Glutamatergic neuron (in vitro differentiated cells): ENCODE measurements around the gene HMCN1. TPM values are rescaled to one million over a fixed set of nuclear protein-coding genes. Genes with fewer than 3 reads are reported as not detected.

Experiments used
- DNase-seq: peaks from one replicate; pipeline ENCODE4 v3.0.0; 2022
- H3K27ac Mint-ChIP-seq: one replicate; pipeline ENCODE4 v1.8.0; 2020; ENCODE audit warnings: mild to moderate bottlenecking, mixed read lengths, inconsistent platforms; ENCODE audit not compliant: unreplicated experiment
- H3K27me3 Mint-ChIP-seq: one replicate; pipeline ENCODE4 v1.8.0; 2020; ENCODE audit warnings: mild to moderate bottlenecking, moderate library complexity, mixed read lengths, inconsistent platforms; ENCODE audit not compliant: unreplicated experiment
- H3K36me3 Mint-ChIP-seq: one replicate; pipeline ENCODE4 v1.8.0; 2020; ENCODE audit warnings: mild to moderate bottlenecking, mixed read lengths, inconsistent platforms; ENCODE audit not compliant: unreplicated experiment
- H3K4me1 Mint-ChIP-seq: one replicate; pipeline ENCODE4 v1.8.0; 2020; ENCODE audit warnings: mild to moderate bottlenecking, low read depth, mixed read lengths, inconsistent platforms; ENCODE audit not compliant: unreplicated experiment
- H3K4me3 Mint-ChIP-seq: one replicate; pipeline ENCODE4 v1.8.0; 2020; ENCODE audit warnings: mild to moderate bottlenecking, mixed read lengths, inconsistent platforms; ENCODE audit not compliant: unreplicated experiment
- H3K9me3 Mint-ChIP-seq: one replicate; pipeline ENCODE4 v1.8.0; 2020; ENCODE audit warnings: mild to moderate bottlenecking, moderate library complexity, mixed read lengths, inconsistent platforms; ENCODE audit not compliant: unreplicated experiment
- total RNA-seq: library from RNA; stranded (reverse); fragmentation: NEBNext Ultra II Directional; extraction: Animal tissue kit (Norgen Biotek cat#: 25700); gene quantifications from one replicate; pipeline ENCODE4 v1.2.1, GENCODE V29; 2021; ENCODE audit not compliant: unreplicated experiment
- TF ChIP-seq, protein P1 (sequence below): fragments of 200-600 bp; sonication (generic); IDR thresholded peaks from one replicate; pipeline ENCODE4 v1.5.0; 2021; ENCODE audit not compliant: partially characterized antibody, unreplicated experiment

HMCN1 gene
- total RNA-seq, 1 donor from 2014 or later, result 0.93 TPM

GRCh38 chr1:185850366-185850765 is 116.2 kb downstream of the HMCN1 start:
- DNase-seq, result no peak
- Mint-ChIP-seq H3K27ac (no peak overlapping the region), H3K9me3 (no peaks in the 10 kb centered on the region), H3K36me3 (no peaks in the 10 kb centered on the region), H3K4me1 (no peaks in the 10 kb centered on the region), H3K4me3 (no peak overlapping the region), H3K27me3 (no peaks in the 10 kb centered on the region)
- TF ChIP-seq, protein P1, sequence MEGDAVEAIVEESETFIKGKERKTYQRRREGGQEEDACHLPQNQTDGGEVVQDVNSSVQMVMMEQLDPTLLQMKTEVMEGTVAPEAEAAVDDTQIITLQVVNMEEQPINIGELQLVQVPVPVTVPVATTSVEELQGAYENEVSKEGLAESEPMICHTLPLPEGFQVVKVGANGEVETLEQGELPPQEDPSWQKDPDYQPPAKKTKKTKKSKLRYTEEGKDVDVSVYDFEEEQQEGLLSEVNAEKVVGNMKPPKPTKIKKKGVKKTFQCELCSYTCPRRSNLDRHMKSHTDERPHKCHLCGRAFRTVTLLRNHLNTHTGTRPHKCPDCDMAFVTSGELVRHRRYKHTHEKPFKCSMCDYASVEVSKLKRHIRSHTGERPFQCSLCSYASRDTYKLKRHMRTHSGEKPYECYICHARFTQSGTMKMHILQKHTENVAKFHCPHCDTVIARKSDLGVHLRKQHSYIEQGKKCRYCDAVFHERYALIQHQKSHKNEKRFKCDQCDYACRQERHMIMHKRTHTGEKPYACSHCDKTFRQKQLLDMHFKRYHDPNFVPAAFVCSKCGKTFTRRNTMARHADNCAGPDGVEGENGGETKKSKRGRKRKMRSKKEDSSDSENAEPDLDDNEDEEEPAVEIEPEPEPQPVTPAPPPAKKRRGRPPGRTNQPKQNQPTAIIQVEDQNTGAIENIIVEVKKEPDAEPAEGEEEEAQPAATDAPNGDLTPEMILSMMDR, result no peak

GRCh38 chr1:185853739-185854138 is 119.5 kb downstream of the HMCN1 start:
- no peaks in the 10 kb centered on the region for H3K4me1 Mint-ChIP-seq
- no peak overlapping the region for H3K27ac Mint-ChIP-seq
- H3K9me3 Mint-ChIP-seq, result no peaks in the 10 kb centered on the region
- TF ChIP-seq, protein P1, result no peak
- H3K36me3 Mint-ChIP-seq, result no peaks in the 10 kb centered on the region
- H3K4me3 Mint-ChIP-seq, result no peak overlapping the region
- no peak for DNase-seq
- H3K27me3 Mint-ChIP-seq, result no peaks in the 10 kb centered on the region

DNA sequence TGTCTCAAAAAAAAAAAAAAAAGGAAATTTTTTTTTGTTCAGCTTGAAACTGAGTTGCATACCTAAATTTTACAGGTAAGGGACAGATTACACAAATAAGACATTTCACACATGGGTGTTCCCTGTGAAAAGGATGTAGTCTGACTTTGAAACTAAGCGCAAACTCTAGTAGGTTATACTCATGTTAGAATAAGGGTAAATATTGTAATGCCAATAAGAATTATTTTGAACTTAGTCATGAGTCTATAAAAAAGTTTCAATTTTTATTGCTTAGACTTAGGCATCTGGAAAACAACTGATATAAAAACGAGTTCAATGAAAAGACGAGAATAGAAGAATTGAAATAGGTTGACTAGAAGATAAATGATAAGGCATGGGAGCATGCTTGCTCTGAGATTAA is 122.3 kb downstream of the HMCN1 start:
- DNase-seq, result no peak
- H3K27me3 Mint-ChIP-seq, result no peaks in the 10 kb centered on the region
- H3K4me3 Mint-ChIP-seq, result no peak overlapping the region
- TF ChIP-seq, protein P1, result no peak
- H3K27ac Mint-ChIP-seq, result no peak overlapping the region
- no peaks in the 10 kb centered on the region for H3K9me3 Mint-ChIP-seq
- no peaks in the 10 kb centered on the region for H3K4me1 Mint-ChIP-seq
- no peaks in the 10 kb centered on the region for H3K36me3 Mint-ChIP-seq

DNA sequence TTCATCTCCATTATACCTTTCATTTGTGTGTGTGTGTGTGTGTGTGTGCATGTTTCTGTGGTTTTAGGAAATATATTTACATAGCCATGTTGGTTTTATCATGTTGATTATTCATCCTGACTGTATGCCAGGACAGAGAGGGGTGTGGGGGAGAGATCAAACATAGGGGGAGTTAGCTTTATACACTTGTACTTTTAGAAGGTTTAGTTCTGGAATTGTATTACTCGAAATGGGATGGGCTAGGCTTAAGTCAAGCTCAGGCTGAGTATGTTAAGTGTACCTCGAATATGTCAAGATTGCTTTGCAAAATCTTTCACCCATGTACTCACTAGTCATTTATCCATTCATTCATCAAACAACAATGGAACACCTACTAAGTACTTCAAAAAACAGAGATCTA is 123.3 kb downstream of the HMCN1 start:
- Mint-ChIP-seq H3K9me3 (no peaks in the 10 kb centered on the region), H3K36me3 (no peaks in the 10 kb centered on the region), H3K4me1 (no peaks in the 10 kb centered on the region), H3K27me3 (no peaks in the 10 kb centered on the region), H3K4me3 (no peak overlapping the region), H3K27ac (no peak overlapping the region)
- TF ChIP-seq, protein P1, result no peak
- no peak for DNase-seq

DNA sequence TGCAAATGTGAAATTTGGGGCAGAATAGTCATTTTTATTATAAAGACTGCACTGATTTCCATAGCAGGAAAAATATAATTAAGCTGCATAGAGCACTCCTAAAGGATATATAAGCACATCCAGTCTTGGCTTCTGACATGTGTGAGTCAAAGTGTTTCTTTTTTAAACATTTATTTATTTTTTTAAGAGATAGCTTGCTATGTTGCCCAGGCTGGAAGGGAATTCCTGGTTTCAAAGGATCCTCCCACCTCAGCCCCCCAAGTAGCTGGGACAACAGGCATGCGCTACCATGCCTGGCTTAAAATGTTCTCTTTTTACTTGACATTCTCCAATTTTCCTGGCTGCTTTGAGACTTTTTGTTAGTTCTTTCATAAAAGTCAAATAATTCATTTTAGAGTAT is 126.1 kb downstream of the HMCN1 start:
- DNase-seq, result no peak
- Mint-ChIP-seq H3K36me3 (no peaks in the 10 kb centered on the region), H3K9me3 (no peaks in the 10 kb centered on the region), H3K4me3 (no peak overlapping the region), H3K4me1 (no peaks in the 10 kb centered on the region), H3K27me3 (no peaks in the 10 kb centered on the region), H3K27ac (no peak overlapping the region)
- TF ChIP-seq, protein P1, result no peak
